Tibial nerve (tissue), 4 donors: ENCODE results near the gene EGFL7.

Source experiments
- CTCF ChIP-seq, 5 experiments: fragments of 200-600 bp in 3 of 5; fragments of 450-650 bp in 2 of 5; sonication (generic) in 3 of 5; IDR thresholded peaks; one replicate each; pipeline ENCODE4 v1.5.1; 2016 to 2019; ENCODE audit warnings: antibody characterized with exemption in 5 of 5, mild to moderate bottlenecking in 3 of 5, moderate library complexity in 2 of 5
- EP300 ChIP-seq, 2 donors: sonication (generic); formaldehyde crosslinking; IDR thresholded peaks; one replicate each; pipeline ENCODE4 v1.6.1; 2017; ENCODE audit warnings: antibody characterized with exemption in 2 of 2, mild to moderate bottlenecking in 1 of 2
- POLR2A ChIP-seq, 2 donors: fragments of 450-650 bp; IDR thresholded peaks; one replicate each; pipeline ENCODE4 v1.6.1; 2017; ENCODE audit warnings: antibody characterized with exemption in 2 of 2, mild to moderate bottlenecking in 2 of 2, moderate library complexity in 2 of 2

- TF ChIP-seq CTCF (IDR thresholded peaks at IDR 0.05) (no peak), POLR2A (IDR thresholded peaks at IDR 0.05) (no peak), EP300 (IDR thresholded peaks at IDR 0.05) (peak in 1 of 2 donors; percentile 75)
Observed at GRCh38 chr9:136662656-136663581, at the start of gene EGFL7.
